Endothelial cell (in vitro differentiated cells): ENCODE results near the gene KCNH2. TPM values are rescaled to one million over a fixed set of nuclear protein-coding genes. Genes with fewer than 3 reads are reported as not detected.
"Not testable (repeated sequence)": the region's sequence is repeated elsewhere in the genome, so short reads cannot be mapped to it uniquely, and the experiment has no call there.

Experiments
- DNase-seq: peaks from one replicate; pipeline ENCODE4 v3.0.0; 2021; ENCODE audit warnings: low spot score
- H3K27ac Mint-ChIP-seq: one replicate; pipeline ENCODE4 v1.8.0; 2021; ENCODE audit warnings: mixed read lengths, inconsistent platforms; ENCODE audit not compliant: unreplicated experiment
- H3K27me3 Mint-ChIP-seq: one replicate; pipeline ENCODE4 v1.8.0; 2021; ENCODE audit warnings: mild to moderate bottlenecking, moderate library complexity, mixed read lengths, inconsistent platforms; ENCODE audit not compliant: unreplicated experiment
- H3K36me3 Mint-ChIP-seq: one replicate; pipeline ENCODE4 v1.8.0; 2021; ENCODE audit warnings: mild to moderate bottlenecking, low read depth, mixed read lengths, inconsistent platforms; ENCODE audit not compliant: unreplicated experiment
- H3K4me1 Mint-ChIP-seq: one replicate; pipeline ENCODE4 v1.8.0; 2021; ENCODE audit warnings: mild to moderate bottlenecking, mixed read lengths, inconsistent platforms; ENCODE audit not compliant: unreplicated experiment
- H3K4me3 Mint-ChIP-seq: one replicate; pipeline ENCODE4 v1.8.0; 2021; ENCODE audit warnings: mild to moderate bottlenecking, mixed read lengths, inconsistent platforms; ENCODE audit not compliant: unreplicated experiment
- H3K9me3 Mint-ChIP-seq: one replicate; pipeline ENCODE4 v1.8.0; 2021; ENCODE audit warnings: mixed read lengths, inconsistent platforms; ENCODE audit not compliant: unreplicated experiment
- total RNA-seq: library from RNA; stranded (reverse); fragmentation: NEBNext Ultra II Directional; extraction: Animal tissue kit (Norgen Biotek cat#: 25700); gene quantifications from one replicate; pipeline ENCODE4 v1.2.1, GENCODE V29; 2021; ENCODE audit not compliant: unreplicated experiment
- TF ChIP-seq, protein P1 (sequence below): fragments of 200-600 bp; sonication (generic); IDR thresholded peaks from one replicate; pipeline ENCODE4 v1.5.0; 2021; ENCODE audit warnings: antibody characterized with exemption; ENCODE audit not compliant: unreplicated experiment

KCNH2 gene
- total RNA-seq, 1 donor from 2014 or later, result 3.4 TPM

DNA sequence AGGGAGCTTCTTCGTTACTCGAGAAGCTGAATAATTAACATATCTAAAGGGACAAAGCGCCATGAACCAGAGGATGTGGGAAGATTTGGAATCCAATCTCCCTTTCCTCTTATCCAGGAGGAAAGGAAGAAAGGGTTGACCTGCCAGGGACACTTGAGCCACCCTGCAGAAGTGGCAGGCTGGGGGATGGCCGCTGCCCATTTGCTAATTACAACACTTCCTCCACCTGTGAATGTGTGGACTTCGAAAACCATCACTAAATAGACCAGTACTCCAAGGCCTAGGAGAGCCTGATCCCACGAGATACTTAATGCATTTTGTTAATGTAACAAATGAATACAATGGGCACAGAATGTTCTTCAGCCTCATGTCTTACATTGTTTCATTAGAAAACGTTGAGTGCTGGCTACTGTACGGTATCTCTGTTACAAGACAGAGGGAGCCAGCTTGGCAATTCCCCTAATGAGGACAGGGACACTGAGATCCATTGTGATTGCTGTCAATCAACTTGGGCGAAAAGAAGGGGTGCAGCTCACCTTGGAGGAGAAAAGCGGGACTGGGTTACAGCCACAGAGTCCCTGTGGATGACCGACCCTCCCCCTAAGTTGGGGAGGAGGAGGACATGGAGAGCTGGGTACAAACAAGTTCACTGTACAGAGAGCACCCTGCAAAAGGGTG lies 66.4 kb downstream of the KCNH2 start:
- H3K27me3 Mint-ChIP-seq, result peaks cover 10% of the 10 kb centered on the region

DNA sequence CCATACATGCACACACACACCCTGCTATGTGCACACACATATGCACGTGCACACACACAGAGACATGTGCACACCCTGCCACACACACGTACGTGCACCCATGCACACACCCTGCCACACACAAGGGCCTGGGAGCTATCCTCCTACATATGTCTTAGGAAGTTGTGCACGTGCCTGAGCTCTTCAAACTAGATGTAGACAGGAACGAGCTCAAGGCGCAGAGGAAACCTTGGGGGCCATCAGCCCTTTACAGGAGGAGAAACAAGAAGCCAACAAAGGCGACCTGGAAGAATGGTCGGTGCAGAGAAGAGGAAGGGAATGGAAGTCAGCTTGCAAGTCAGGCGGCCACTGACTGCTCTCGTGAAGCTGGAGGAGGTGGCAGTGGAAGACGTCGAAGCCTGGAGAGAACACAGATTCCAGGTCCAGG lies 67.1 kb downstream of the KCNH2 start:
- H3K27ac Mint-ChIP-seq, result no peak overlapping the region
- H3K36me3 Mint-ChIP-seq, result peaks cover 11% of the 10 kb centered on the region
- peaks cover 14% of the 10 kb centered on the region for H3K4me1 Mint-ChIP-seq
- DNase-seq, result no peak
- TF ChIP-seq, protein P1, sequence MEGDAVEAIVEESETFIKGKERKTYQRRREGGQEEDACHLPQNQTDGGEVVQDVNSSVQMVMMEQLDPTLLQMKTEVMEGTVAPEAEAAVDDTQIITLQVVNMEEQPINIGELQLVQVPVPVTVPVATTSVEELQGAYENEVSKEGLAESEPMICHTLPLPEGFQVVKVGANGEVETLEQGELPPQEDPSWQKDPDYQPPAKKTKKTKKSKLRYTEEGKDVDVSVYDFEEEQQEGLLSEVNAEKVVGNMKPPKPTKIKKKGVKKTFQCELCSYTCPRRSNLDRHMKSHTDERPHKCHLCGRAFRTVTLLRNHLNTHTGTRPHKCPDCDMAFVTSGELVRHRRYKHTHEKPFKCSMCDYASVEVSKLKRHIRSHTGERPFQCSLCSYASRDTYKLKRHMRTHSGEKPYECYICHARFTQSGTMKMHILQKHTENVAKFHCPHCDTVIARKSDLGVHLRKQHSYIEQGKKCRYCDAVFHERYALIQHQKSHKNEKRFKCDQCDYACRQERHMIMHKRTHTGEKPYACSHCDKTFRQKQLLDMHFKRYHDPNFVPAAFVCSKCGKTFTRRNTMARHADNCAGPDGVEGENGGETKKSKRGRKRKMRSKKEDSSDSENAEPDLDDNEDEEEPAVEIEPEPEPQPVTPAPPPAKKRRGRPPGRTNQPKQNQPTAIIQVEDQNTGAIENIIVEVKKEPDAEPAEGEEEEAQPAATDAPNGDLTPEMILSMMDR, result no peak
- no peak overlapping the region for H3K4me3 Mint-ChIP-seq
- H3K9me3 Mint-ChIP-seq, result no peaks in the 10 kb centered on the region
- peaks cover 10% of the 10 kb centered on the region for H3K27me3 Mint-ChIP-seq

More for the DNA sequence above, 66.4 kb downstream of the KCNH2 start:
- TF ChIP-seq, protein P1, result no peak
- Mint-ChIP-seq H3K36me3 (peaks cover 12% of the 10 kb centered on the region), H3K4me3 (no peak overlapping the region), H3K4me1 (peaks cover 14% of the 10 kb centered on the region), H3K9me3 (no peaks in the 10 kb centered on the region), H3K27ac (no peak overlapping the region)
- DNase-seq, result no peak

DNA sequence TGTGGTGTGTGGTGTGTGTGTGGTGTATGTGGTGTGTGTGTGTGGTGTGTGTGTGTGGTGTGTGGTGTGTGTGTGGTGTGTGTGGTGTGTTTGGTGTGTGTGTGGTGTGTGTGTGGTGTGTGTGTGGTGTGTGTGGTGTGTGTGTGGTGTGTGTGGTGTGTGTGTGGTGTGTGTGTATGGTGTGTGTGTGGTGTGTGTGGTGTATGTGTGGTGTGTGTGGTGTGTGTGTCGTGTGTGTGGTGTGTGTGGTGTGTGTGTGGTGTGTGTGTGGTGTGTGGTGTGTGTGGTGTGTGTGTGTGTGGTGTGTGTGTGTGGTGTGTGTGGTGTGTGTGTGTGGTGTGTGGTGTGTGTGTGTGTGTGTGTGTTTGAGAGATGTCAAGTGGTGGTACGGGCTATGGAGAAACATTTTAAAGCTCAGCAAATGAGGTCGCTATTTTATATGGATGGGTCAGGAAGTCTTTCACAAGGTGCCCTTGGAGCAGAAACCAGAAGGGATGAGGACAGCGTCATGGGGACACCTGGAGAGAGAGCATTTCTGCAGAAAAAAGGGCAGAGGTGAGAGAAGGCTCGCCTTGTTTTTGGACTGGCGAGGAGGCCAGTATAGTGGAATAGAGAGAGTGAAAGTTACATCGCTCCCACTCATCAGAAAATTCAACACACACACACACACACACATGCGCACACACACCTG lies 67.7 kb downstream of the KCNH2 start:
- DNase-seq, H3K27ac Mint-ChIP-seq, H3K27me3 Mint-ChIP-seq, H3K4me3 Mint-ChIP-seq, H3K9me3 Mint-ChIP-seq, H3K36me3 Mint-ChIP-seq: not testable (repeated sequence)
- peaks cover 14% of the 10 kb centered on the region for H3K4me1 Mint-ChIP-seq

DNA sequence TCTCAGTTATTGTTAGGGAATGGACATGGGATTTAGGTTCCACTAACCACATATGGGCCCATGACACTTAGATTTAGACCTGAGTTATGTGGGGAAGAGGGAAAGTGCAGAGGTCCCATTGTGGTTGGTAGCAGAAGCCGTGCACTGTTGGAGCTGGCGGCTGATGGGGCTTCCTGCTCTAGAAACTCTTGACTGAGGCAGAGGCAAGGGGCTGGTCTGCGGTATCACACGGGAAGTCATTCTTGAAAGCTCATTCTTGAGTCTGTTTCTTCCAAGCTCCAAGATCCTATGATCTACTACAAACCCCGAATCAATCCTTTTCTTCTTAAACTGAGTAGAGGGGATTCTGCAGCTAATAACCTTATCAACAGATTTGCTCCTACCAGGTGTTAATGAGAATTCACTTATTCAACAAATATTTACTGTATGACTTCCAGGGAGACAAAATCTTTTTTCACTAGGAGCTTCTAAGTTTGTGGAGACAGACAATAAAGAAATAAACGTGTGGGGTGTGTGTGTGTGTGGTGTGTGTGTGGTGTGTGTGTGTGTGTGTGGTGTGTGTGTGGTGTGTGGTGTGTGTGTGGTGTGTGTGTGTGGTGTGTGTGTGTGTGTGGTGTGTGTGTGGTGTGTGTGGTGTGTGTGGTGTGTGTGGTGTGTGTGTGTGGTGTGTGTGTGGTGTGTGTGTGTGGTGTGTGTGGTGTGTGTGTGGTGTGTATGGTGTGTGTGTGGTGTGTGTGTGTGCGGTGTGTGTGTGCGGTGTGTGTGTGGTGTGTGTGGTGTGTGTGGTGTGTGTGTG lies 68.7 kb downstream of the KCNH2 start:
- TF ChIP-seq, protein P1, result no peak
- no peaks in the 10 kb centered on the region for H3K9me3 Mint-ChIP-seq
- H3K27ac Mint-ChIP-seq, result peak overlapping the region; percentile 51
- H3K4me1 Mint-ChIP-seq, result peaks cover 14% of the 10 kb centered on the region
- H3K27me3 Mint-ChIP-seq, result peaks cover 8% of the 10 kb centered on the region
- H3K36me3 Mint-ChIP-seq, result peaks cover 7% of the 10 kb centered on the region
- H3K4me3 Mint-ChIP-seq, result peak overlapping the region; percentile 67
- no peak for DNase-seq

DNA sequence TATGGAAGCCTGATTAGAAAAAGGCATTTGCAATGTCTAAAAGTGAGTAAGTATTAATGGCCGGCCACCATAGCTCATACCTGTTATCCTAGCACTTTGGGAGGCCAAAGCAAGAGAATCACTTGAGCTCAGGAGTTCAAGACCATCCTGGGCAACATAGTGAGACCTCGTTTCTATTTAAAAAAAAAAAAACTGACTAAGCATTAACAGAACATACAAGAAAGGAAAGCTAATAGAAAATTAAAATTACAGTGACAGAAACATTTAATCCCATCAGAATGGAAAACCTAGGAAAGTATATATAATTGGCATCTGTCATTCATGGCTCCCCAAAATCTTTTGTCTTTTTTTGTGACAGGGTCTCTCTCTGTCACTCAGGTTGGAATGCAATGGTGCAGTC lies 69.9 kb downstream of the KCNH2 start:
- Mint-ChIP-seq H3K4me1 (peaks cover 14% of the 10 kb centered on the region), H3K9me3 (no peaks in the 10 kb centered on the region), H3K36me3 (peaks cover 7% of the 10 kb centered on the region), H3K27me3 (peaks cover 7% of the 10 kb centered on the region), H3K27ac (no peak overlapping the region), H3K4me3 (no peak overlapping the region)
- TF ChIP-seq, protein P1, result no peak
- DNase-seq, result no peak
